ENCODE data around the gene EGFR.

The EGFR gene

GRCh38 chr7:55018361-55019190 is at the start of gene EGFR:
EGFR (plus strand) TSS chr7:55019017; CDS start chr7:55019278, 261 bp downstream.
- no peak within 1 kb of the TSS for H3K4me2 ChIP-seq (ENCODE audit: low read length)
- no peaks in the 10 kb centered on the region for H3K36me3 ChIP-seq (ENCODE audit: insufficient read depth, low read length)
- no peaks in the 10 kb centered on the region for H3K9me2 ChIP-seq (ENCODE audit: low read depth, low read length)
- no peak within 1 kb of the TSS for H2AFZ ChIP-seq (ENCODE audit: low read length)
- no peaks in the 10 kb centered on the region for H4K20me1 ChIP-seq (ENCODE audit: insufficient read depth, low read length)
- no peaks in the 10 kb centered on the region for H3K79me2 ChIP-seq (ENCODE audit: insufficient read depth, low read length)
- no peak for TF ChIP-seq EZH2 (IDR thresholded peaks at IDR 0.05; ENCODE audit: borderline replicate concordance, low read length)
- no peaks in the 10 kb centered on the region for H3K9me3 ChIP-seq (ENCODE audit: low read length)
- no peak within 1 kb of the TSS for H3K27ac ChIP-seq (ENCODE audit: low read depth, low read length, poor library complexity, severe bottlenecking)
- no peak within 1 kb of the TSS for H3K9ac ChIP-seq (ENCODE audit: low read length)
- H3F3A ChIP-seq (ENCODE audit: insufficient read depth, low read length), result no peaks in the 10 kb centered on the region
- H3K4me3 ChIP-seq (ENCODE audit: low read depth, low read length, poor library complexity, severe bottlenecking), result no peak within 1 kb of the TSS
- no peaks in the 10 kb centered on the region for H3K27me3 ChIP-seq (ENCODE audit: insufficient read depth, low read length)
- H3K4me1 ChIP-seq (ENCODE audit: insufficient read depth, low read length, severe bottlenecking), result no peaks in the 10 kb centered on the region

GRCh38 chr7:54969208-54969967 is 49.4 kb upstream of the EGFR start:
- H2AFZ ChIP-seq (ENCODE audit: low read length), result no peak overlapping the region
- H3K79me2 ChIP-seq (ENCODE audit: insufficient read depth, low read length), result no peaks in the 10 kb centered on the region
- H3K4me2 ChIP-seq (ENCODE audit: low read length), result no peak overlapping the region
- H4K20me1 ChIP-seq (ENCODE audit: insufficient read depth, low read length), result no peaks in the 10 kb centered on the region
- TF ChIP-seq CTCF (IDR thresholded peaks at IDR 0.05; ENCODE audit: low read length), result no peak
- no peak for TF ChIP-seq EZH2 (IDR thresholded peaks at IDR 0.05; ENCODE audit: borderline replicate concordance, low read length)
- no peaks in the 10 kb centered on the region for H3F3A ChIP-seq (ENCODE audit: insufficient read depth, low read length)
- no peak overlapping the region for H3K27ac ChIP-seq (ENCODE audit: low read depth, low read length, poor library complexity, severe bottlenecking)
- no peaks in the 10 kb centered on the region for H3K9me2 ChIP-seq (ENCODE audit: low read depth, low read length)
- H3K4me1 ChIP-seq (ENCODE audit: insufficient read depth, low read length, severe bottlenecking), result no peaks in the 10 kb centered on the region
- H3K9me3 ChIP-seq (ENCODE audit: low read length), result peaks cover 5% of the 10 kb centered on the region
- H3K9ac ChIP-seq (ENCODE audit: low read length), result no peak overlapping the region
- H3K27me3 ChIP-seq (ENCODE audit: insufficient read depth, low read length), result no peaks in the 10 kb centered on the region
- no peak overlapping the region for H3K4me3 ChIP-seq (ENCODE audit: low read depth, low read length, poor library complexity, severe bottlenecking)
- no peaks in the 10 kb centered on the region for H3K36me3 ChIP-seq (ENCODE audit: insufficient read depth, low read length)

GRCh38 chr7:54972733-54973294 is 46.0 kb upstream of the EGFR start:
- Histone ChIP-seq H3K9me3 (ENCODE audit: low read length) (peaks cover 5% of the 10 kb centered on the region), H3K36me3 (ENCODE audit: insufficient read depth, low read length) (no peaks in the 10 kb centered on the region), H4K20me1 (ENCODE audit: insufficient read depth, low read length) (no peaks in the 10 kb centered on the region), H3K9me2 (ENCODE audit: low read depth, low read length) (no peaks in the 10 kb centered on the region), H3K79me2 (ENCODE audit: insufficient read depth, low read length) (no peaks in the 10 kb centered on the region), H3K4me3 (ENCODE audit: low read depth, low read length, poor library complexity, severe bottlenecking) (no peak overlapping the region), H3K27ac (ENCODE audit: low read depth, low read length, poor library complexity, severe bottlenecking) (no peak overlapping the region), H3K4me1 (ENCODE audit: insufficient read depth, low read length, severe bottlenecking) (no peaks in the 10 kb centered on the region), H3K9ac (ENCODE audit: low read length) (no peak overlapping the region), H2AFZ (ENCODE audit: low read length) (no peak overlapping the region), H3F3A (ENCODE audit: insufficient read depth, low read length) (no peaks in the 10 kb centered on the region), H3K27me3 (ENCODE audit: insufficient read depth, low read length) (no peaks in the 10 kb centered on the region), H3K4me2 (ENCODE audit: low read length) (no peak overlapping the region)
- TF ChIP-seq CTCF (IDR thresholded peaks at IDR 0.05; ENCODE audit: low read length), result no peak
- no peak for TF ChIP-seq EZH2 (IDR thresholded peaks at IDR 0.05; ENCODE audit: borderline replicate concordance, low read length)

Data from OCI-LY1 (cell line).